ENCODE measurements around the gene CREBBP.

DNA sequence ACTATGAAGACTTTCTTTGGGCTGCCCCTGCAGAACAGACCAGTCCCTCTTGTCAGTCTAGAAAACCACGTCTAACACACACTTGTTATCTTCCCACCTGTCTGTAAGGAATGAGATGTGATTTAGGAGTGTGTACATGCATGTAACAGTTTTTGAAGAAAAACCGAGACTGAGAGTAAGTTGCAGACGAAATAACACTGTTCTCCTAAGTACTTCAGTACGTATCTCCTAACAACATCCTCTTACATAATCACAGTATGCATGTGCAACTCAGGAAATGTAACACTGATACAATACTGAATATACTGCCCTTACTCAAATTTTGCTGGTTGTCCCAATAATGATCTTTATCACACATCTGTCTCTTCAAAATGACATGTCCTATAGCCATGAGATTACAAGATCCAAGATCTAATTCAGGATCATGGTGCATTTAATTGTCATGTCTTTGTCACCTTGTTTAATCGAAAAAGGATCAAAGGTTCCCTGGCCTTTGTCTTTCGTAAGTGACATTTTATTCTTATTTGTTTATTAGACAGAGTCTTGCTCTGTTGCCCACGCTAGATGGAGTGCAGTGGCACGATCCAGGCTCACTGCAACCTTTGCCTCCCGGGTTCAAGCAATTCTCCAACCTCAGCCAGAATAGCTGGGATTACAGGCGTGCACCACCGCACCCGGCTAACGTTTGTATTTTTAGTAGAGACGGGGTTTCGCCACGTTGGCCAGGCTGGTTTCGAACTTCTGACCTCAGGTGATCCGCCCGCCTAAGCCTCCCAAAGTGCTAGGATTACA, 25.6 kb downstream of the CREBBP start:
- TF ChIP-seq, protein P1, sequence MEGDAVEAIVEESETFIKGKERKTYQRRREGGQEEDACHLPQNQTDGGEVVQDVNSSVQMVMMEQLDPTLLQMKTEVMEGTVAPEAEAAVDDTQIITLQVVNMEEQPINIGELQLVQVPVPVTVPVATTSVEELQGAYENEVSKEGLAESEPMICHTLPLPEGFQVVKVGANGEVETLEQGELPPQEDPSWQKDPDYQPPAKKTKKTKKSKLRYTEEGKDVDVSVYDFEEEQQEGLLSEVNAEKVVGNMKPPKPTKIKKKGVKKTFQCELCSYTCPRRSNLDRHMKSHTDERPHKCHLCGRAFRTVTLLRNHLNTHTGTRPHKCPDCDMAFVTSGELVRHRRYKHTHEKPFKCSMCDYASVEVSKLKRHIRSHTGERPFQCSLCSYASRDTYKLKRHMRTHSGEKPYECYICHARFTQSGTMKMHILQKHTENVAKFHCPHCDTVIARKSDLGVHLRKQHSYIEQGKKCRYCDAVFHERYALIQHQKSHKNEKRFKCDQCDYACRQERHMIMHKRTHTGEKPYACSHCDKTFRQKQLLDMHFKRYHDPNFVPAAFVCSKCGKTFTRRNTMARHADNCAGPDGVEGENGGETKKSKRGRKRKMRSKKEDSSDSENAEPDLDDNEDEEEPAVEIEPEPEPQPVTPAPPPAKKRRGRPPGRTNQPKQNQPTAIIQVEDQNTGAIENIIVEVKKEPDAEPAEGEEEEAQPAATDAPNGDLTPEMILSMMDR (IDR thresholded peaks at IDR 0.05 in 8 of 11, conservative IDR thresholded peaks at IDR 0.05 in 3 of 11) = no peak
- TF ChIP-seq POLR2A (IDR thresholded peaks at IDR 0.05) = no peak
